Fibroblast of mammary gland (primary cell): ENCODE data around the gene PATJ.

Experiments
- DNase-seq: peaks from one replicate; pipeline ENCODE4 v3.0.0-alpha.2; 2010; ENCODE audit warnings: low read depth
- H3K4me3 ChIP-seq: 2 replicates; pipeline ENCODE4 v1.5.1; 2011; ENCODE audit warnings: low read depth, mild to moderate bottlenecking, low read length, moderate library complexity; ENCODE audit not compliant: control insufficient read depth
- CTCF ChIP-seq: conservative IDR thresholded peaks from 2 replicates; pipeline ENCODE4 v1.5.1; 2011; ENCODE audit warnings: low read depth, low read length, inconsistent platforms; ENCODE audit not compliant: control insufficient read depth, insufficient read depth

The PATJ gene

DNA sequence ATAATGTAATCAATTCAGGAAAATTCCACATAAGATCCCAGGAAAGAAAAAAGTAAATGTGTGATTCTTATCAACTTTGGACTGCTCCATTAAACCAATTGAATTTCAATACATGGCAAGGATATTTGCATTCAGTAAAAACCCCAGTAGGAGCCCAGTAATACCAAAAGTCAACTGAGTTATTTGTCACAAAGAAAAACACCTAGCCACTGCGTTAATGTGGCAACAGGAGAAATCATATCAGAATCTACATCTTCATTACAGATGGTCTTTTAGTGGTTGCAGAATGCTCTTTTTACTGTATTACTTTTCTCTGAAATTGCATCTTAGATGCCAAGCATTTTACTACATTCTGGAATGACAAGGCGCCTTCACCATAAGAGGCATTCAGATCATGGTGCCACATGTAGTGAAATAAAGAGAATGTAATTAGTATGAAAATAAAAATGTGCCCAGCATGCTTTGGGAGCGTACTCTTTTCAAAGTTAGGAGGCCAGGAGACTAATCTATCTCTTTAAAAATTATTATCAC, 180.7 kb downstream of the PATJ start:
- H3K4me3 ChIP-seq: no peak overlapping the region
- no peak for TF ChIP-seq CTCF
- no peak for DNase-seq

DNA sequence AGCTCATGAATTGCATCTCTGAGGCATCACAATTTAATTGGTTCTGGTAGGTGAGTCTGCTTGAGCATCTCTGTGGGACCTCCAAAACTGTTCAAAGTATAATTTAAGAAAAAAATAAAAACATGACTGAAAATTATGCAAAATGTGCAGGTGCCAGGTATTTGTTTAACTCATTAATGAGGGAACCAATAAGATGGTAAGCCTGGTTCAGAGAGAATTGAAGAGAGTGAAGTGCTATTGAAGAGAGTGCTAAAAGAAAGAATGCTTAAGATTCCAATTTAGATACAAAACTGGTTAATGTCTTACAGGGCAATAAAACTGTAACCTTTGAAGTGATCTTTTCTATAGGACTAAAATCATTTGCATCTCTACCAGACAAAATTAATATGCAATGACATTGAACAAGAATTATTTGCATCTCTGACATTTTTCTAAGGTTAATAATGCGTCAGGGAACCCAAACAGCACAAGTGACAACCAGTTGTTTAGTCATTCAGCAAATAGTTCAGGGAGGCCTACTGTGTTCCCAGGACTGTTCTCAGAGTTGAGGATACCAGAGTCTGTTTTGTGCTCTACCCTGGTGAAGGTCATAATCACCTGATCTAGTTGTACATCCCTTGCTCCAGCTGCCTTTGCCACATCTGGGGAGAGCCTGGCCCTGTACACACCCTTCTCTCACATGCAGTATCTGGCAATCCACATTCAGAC, 183.5 kb downstream of the PATJ start:
- TF ChIP-seq CTCF: no peak
- DNase-seq: no peak
- no peak overlapping the region for H3K4me3 ChIP-seq

DNA sequence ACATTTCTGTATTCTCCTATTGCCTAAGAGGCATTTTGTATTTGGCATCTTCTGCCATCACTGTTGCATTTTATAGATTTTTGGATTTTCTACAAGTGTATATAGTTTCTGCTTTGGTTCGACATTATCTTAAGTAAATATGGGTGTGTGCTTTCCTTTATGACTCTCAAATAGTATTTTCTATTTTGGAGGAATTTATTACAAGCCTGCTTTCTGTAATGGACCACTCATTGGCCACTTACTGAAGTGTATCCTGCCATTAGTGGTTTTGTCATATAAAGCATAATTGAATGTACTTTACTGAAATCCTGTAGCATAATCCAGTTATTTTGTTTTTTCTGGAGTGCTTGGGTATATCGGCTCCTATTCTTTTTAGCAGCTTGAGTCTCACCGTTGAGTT, 184.3 kb downstream of the PATJ start:
- TF ChIP-seq CTCF: no peak

GRCh38 chr1:61930116-61930645, 187.9 kb downstream of the PATJ start:
- no peak for DNase-seq
- H3K4me3 ChIP-seq: no peak overlapping the region
- no peak for TF ChIP-seq CTCF

More for the DNA sequence above, 184.3 kb downstream of the PATJ start:
- DNase-seq: no peak
- no peak overlapping the region for H3K4me3 ChIP-seq

- H3K4me3 ChIP-seq: no peak overlapping the region
- DNase-seq: no peak
- TF ChIP-seq CTCF: no peak
Measured at GRCh38 chr1:61931587-61932279, 189.5 kb downstream of the PATJ start.

DNA sequence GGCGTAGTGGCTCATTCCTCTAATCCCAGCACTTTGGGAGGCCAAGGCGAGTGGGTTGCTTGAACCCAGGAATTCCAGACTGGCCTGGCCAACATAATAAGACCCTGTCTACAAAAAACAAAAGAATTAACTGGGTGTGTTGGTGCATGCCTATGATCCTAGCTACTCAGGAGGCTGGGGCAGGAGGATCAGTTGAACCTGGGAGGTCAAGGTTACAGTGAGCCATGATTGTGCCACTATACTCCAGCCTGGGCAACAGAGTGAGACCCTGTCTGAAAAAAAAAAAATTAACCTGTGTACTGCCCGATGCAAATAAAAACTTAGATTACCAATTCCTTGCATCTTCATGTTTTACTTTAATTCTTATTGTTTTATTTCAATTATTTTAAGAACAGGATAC, 193.2 kb downstream of the PATJ start:
- no peak for TF ChIP-seq CTCF

More for the DNA sequence above, 193.2 kb downstream of the PATJ start:
- H3K4me3 ChIP-seq: no peak overlapping the region
- no peak for DNase-seq
